HCT116 (cell line): ENCODE data around the gene LRRK1. TPM values are rescaled to one million over a fixed set of nuclear protein-coding genes. Genes with fewer than 3 reads are reported as not detected.

Experiments
- ATAC-seq: fragments of 200-7000 bp; cut with Tn5 transposase; 2 replicates; pipeline ENCODE4 v1.9.1; 2020; ENCODE audit warnings: mild to moderate bottlenecking, moderate library complexity
- BruUV-seq: library from RNA; stranded (reverse); fragments of 400-500 nt; replicated peaks from 2 replicates; lab custom pipeline; 2021; lab: Mats Ljungman, UMichigan
- CTCF ChIA-PET: fragments of 300-600 bp; sonication (Branson Sonifier 250); formaldehyde crosslinking; loops from one replicate; lab custom pipeline; 2021; ENCODE audit warnings: antibody characterized with exemption; lab: Charles Lee
- POLR2A ChIA-PET: fragments of 300-600, 350-600 bp; sonication (Branson Sonifier 250); formaldehyde crosslinking; loops from one replicate; lab custom pipeline; 2021; ENCODE audit warnings: antibody characterized with exemption; lab: Charles Lee
- RAD21 ChIA-PET, 2 experiments: fragments of 300-600 bp; sonication (Branson Sonifier 250); formaldehyde crosslinking; loops; one replicate each; lab custom pipeline; 2023; ENCODE audit warnings: low total read pairs in 2 of 2; ENCODE audit not compliant: uncharacterized antibody in 2 of 2, unreplicated experiment in 2 of 2, low non-redundant PET in 1 of 2; lab: Charles Lee
- DNase-seq: peaks from one replicate; pipeline ENCODE4 v3.0.0-alpha.2; 2010; ENCODE audit warnings: low read depth, low spot score
- H2AFZ ChIP-seq: fragments of 200-600 bp; shearing (Covaris generic), sonication (generic); 2 replicates; pipeline ENCODE4 v1.6.1; 2017; ENCODE audit warnings: low read depth, mixed run types, mixed read lengths, antibody characterized with exemption, low read length; ENCODE audit not compliant: poor library complexity, severe bottlenecking
- H3K27ac ChIP-seq: 2 replicates; pipeline ENCODE4 v1.5.1; 2012; ENCODE audit warnings: low read depth, low read length
- H3K27me3 ChIP-seq: fragments of 200-600 bp; sonication (generic); 2 replicates; pipeline ENCODE4 v1.6.1; 2016; ENCODE audit warnings: mixed run types, low read length, mixed read lengths; ENCODE audit not compliant: insufficient read depth
- H3K36me3 ChIP-seq, 2 experiments: fragments of 200-500 bp in 1 of 2; fragments of 200-600 bp in 1 of 2; sonication (Bioruptor generic) in 1 of 2; sonication (generic) in 1 of 2; 2 replicates each; pipeline versions ENCODE4 v1.5.1 to v1.6.1; 2014 to 2016; ENCODE audit warnings: low read length in 2 of 2, inconsistent platforms in 1 of 2, mixed read lengths in 1 of 2, mixed run types in 1 of 2; ENCODE audit not compliant: insufficient read depth in 2 of 2, control insufficient read depth in 1 of 2
- H3K4me1 ChIP-seq, 2 experiments: fragments of 200-600 bp in 1 of 2; sonication (generic) in 1 of 2; 2 replicates each; pipeline versions ENCODE4 v1.5.1 to v1.6.1; 2012 to 2017; ENCODE audit warnings: low read length in 2 of 2, inconsistent platforms in 1 of 2, mild to moderate bottlenecking in 1 of 2, mixed read lengths in 1 of 2, mixed run types in 1 of 2, moderate library complexity in 1 of 2; ENCODE audit not compliant: insufficient read depth in 2 of 2, control insufficient read depth in 1 of 2
- H3K4me2 ChIP-seq: fragments of 200-600 bp; sonication (generic); 2 replicates; pipeline ENCODE4 v1.6.1; 2017; ENCODE audit warnings: mixed run types, low read length, mixed read lengths
- H3K4me3 ChIP-seq, 2 experiments: fragments of 200-600 bp in 1 of 2; sonication (generic) in 1 of 2; replicated peaks in 1 of 2; 2 replicates each; pipeline ENCODE4 v1.5.1; 2011 to 2016; ENCODE audit warnings: low read length in 2 of 2, control low read depth in 1 of 2, low read depth in 1 of 2, mild to moderate bottlenecking in 1 of 2, mixed read lengths in 1 of 2, mixed run types in 1 of 2
- H3K79me2 ChIP-seq: fragments of 200-600 bp; sonication (generic); 2 replicates; pipeline ENCODE4 v1.6.1; 2017; ENCODE audit warnings: mild to moderate bottlenecking, mixed run types, low read length, moderate library complexity, mixed read lengths; ENCODE audit not compliant: insufficient read depth
- H3K9ac ChIP-seq: fragments of 200-600 bp; sonication (generic); 2 replicates; pipeline ENCODE4 v1.6.1; 2016; ENCODE audit warnings: low read length, mixed read lengths
- H3K9me2 ChIP-seq: fragments of 200-600 bp; sonication (generic), shearing (Covaris generic); 2 replicates; pipeline ENCODE4 v1.6.1; 2017; ENCODE audit warnings: mixed run types, mild to moderate bottlenecking, moderate library complexity; ENCODE audit not compliant: insufficient read depth
- H3K9me3 ChIP-seq, 2 experiments: fragments of 200-500 bp in 1 of 2; fragments of 200-600 bp in 1 of 2; sonication (Bioruptor generic) in 1 of 2; sonication (generic) in 1 of 2; 2 replicates each; pipeline ENCODE4 v1.6.1; 2014 to 2017; ENCODE audit warnings: low read length in 2 of 2, mixed read lengths in 2 of 2, inconsistent platforms in 1 of 2, low read depth in 1 of 2, mild to moderate bottlenecking in 1 of 2, mixed run types in 1 of 2, moderate library complexity in 1 of 2; ENCODE audit not compliant: control insufficient read depth in 1 of 2, insufficient read depth in 1 of 2
- H4K20me1 ChIP-seq: fragments of 200-600 bp; sonication (generic), shearing (Covaris generic); 2 replicates; pipeline ENCODE4 v1.6.1; 2017; ENCODE audit warnings: mixed run types, mild to moderate bottlenecking, moderate library complexity; ENCODE audit not compliant: insufficient read depth
- ATF3 ChIP-seq: IDR thresholded peaks from 2 replicates; pipeline ENCODE4 v1.6.1; 2012
- EGR1 ChIP-seq: IDR thresholded peaks from 2 replicates; pipeline ENCODE4 v1.6.1; 2012; ENCODE audit warnings: low read depth
- ELF1 ChIP-seq: IDR thresholded peaks from 2 replicates; pipeline ENCODE4 v1.6.1; 2012; ENCODE audit warnings: low read depth, borderline replicate concordance
- EZH2 ChIP-seq: fragments of 200-600 bp; sonication (generic); IDR thresholded peaks from 2 replicates; pipeline ENCODE4 v1.6.1; 2017; ENCODE audit warnings: antibody characterized with exemption, mixed run types
- EZH2phosphoT487 ChIP-seq: fragments of 200-600 bp; IDR thresholded peaks from 2 replicates; pipeline ENCODE4 v1.6.1; 2018; ENCODE audit warnings: antibody characterized with exemption, borderline replicate concordance
- FOSL1 ChIP-seq: IDR thresholded peaks from 2 replicates; pipeline ENCODE4 v1.6.1; 2012; ENCODE audit warnings: low read depth
- JUND ChIP-seq: IDR thresholded peaks from 2 replicates; pipeline ENCODE4 v1.6.1; 2012
- RAD21 ChIP-seq: IDR thresholded peaks from 2 replicates; pipeline ENCODE4 v1.6.1; 2012; ENCODE audit warnings: low read depth, mild to moderate bottlenecking
- REST ChIP-seq: IDR thresholded peaks from 2 replicates; pipeline ENCODE4 v1.6.1; 2012; ENCODE audit warnings: low read depth
- SIN3A ChIP-seq: IDR thresholded peaks from 2 replicates; pipeline ENCODE4 v1.6.1; 2012; ENCODE audit warnings: low read depth
- SP1 ChIP-seq: IDR thresholded peaks from 2 replicates; pipeline ENCODE4 v1.6.1; 2012; ENCODE audit warnings: low read depth
- SRF ChIP-seq: IDR thresholded peaks from 2 replicates; pipeline ENCODE4 v1.6.1; 2012; ENCODE audit warnings: low read depth
- TCF7L2 ChIP-seq: IDR thresholded peaks from 2 replicates; pipeline ENCODE4 v1.7.0; 2011; ENCODE audit warnings: borderline replicate concordance, inconsistent platforms; ENCODE audit not compliant: insufficient read depth, insufficient read length; ENCODE audit errors: extremely low read depth
- ZFX ChIP-seq: fragments of 450-650 bp; IDR thresholded peaks from 2 replicates; pipeline ENCODE4 v1.6.1; 2017
- ZNF274 ChIP-seq: fragments of 200-500 bp; sonication (Bioruptor generic); IDR thresholded peaks from 2 replicates; pipeline ENCODE4 v1.6.1; 2014; ENCODE audit warnings: mild to moderate bottlenecking, low read depth, low read length, inconsistent platforms
- intact Hi-C: fragments of 100-400 bp; cut with micrococcal nuclease; formaldehyde crosslinking; loops from 2 replicates; pipeline ENCODE4 v1.10.0; 2022
- total RNA-seq: library from RNA; stranded (reverse); gene quantifications from one replicate; pipeline ENCODE4 v1.2.1, GENCODE V29; 2021; ENCODE audit not compliant: unreplicated experiment
- TF ChIP-seq, protein P1 (sequence below): IDR thresholded peaks from 2 replicates; pipeline ENCODE4 v1.6.1; 2011; ENCODE audit warnings: mild to moderate bottlenecking, low read length, moderate library complexity; ENCODE audit not compliant: insufficient replicate concordance; ENCODE audit errors: extremely low read depth

The LRRK1 gene
- total RNA-seq, 1 experiment from 2014 or later = 21.6 TPM

DNA sequence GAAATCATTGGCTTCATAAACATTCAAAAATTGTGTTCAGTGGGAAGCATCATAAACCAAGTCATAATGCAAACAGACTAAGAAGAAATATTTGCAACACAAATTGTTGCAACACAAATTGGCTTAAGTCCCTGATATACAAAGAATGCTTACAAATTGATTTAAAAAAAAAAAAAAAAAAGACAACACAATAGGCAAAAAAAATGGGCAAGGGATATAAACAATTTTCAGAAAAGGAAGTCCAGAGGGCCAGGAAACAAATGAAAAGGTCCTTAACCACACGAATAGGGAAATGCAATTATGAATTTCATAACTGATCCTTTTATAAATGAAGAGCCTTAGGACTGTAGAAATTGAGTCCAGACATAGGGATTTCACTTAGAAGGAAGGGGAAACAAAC lies 98.9 kb downstream of the LRRK1 start:
- TF ChIP-seq SIN3A = no peak
- no peak for TF ChIP-seq TCF7L2
- TF ChIP-seq ELF1 = no peak
- TF ChIP-seq, protein P1, sequence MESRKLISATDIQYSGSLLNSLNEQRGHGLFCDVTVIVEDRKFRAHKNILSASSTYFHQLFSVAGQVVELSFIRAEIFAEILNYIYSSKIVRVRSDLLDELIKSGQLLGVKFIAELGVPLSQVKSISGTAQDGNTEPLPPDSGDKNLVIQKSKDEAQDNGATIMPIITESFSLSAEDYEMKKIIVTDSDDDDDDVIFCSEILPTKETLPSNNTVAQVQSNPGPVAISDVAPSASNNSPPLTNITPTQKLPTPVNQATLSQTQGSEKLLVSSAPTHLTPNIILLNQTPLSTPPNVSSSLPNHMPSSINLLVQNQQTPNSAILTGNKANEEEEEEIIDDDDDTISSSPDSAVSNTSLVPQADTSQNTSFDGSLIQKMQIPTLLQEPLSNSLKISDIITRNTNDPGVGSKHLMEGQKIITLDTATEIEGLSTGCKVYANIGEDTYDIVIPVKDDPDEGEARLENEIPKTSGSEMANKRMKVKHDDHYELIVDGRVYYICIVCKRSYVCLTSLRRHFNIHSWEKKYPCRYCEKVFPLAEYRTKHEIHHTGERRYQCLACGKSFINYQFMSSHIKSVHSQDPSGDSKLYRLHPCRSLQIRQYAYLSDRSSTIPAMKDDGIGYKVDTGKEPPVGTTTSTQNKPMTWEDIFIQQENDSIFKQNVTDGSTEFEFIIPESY = no peak
- TF ChIP-seq JUND = no peak
- no peak for TF ChIP-seq ZNF274
- no peak for TF ChIP-seq ATF3
- no peak for TF ChIP-seq ZFX
- TF ChIP-seq EZH2phosphoT487 = no peak
- no peak for TF ChIP-seq FOSL1
- TF ChIP-seq SRF = no peak
- TF ChIP-seq EGR1 = no peak
- no peak for TF ChIP-seq REST
- TF ChIP-seq EZH2 = no peak
- no peak for TF ChIP-seq SP1
- TF ChIP-seq RAD21 = no peak
- BruUV-seq = no TSS peak
- intact Hi-C loops = loop anchor here (10.0 kb wide), 1 partner anchor 67 kb away; no protein-coding TSS in a partner anchor
- Histone ChIP-seq H3K4me1 (no peaks in the 10 kb centered on the region), H3K4me3 (no peak overlapping the region), H3K27ac (no peak overlapping the region), H3K4me2 (no peak overlapping the region), H4K20me1 (no peaks in the 10 kb centered on the region), H3K27me3 (no peaks in the 10 kb centered on the region), H3K9me3 (no peaks in the 10 kb centered on the region), H3K36me3 (peaks cover 0 to 6% of the 10 kb centered on the region in 2 experiments; a peak in 2 of 4 replicates), H3K9ac (no peak overlapping the region), H3K9me2 (no peaks in the 10 kb centered on the region), H3K79me2 (no peaks in the 10 kb centered on the region), H2AFZ (no peak overlapping the region)
- DNase-seq = no peak
- no peak for ATAC-seq
- RAD21 ChIA-PET = no interaction called here
- CTCF ChIA-PET = no interaction called here
- POLR2A ChIA-PET = no interaction called here
